ENCODE results near the gene ATP2B1.
A peak's percentile ranks its signal among the peaks of the same experiment; 100 is the strongest.

ATP2B1 gene

GRCh38 chr12:89568484-89568883 lies 140.2 kb downstream of the ATP2B1 start:
- Histone ChIP-seq H3K36me3 (replicated peaks) (no peaks in the 10 kb centered on the region), H3K27ac (no peak overlapping the region), H3K27me3 (replicated peaks) (no peaks in the 10 kb centered on the region), H3K4me3 (ENCODE audit: low read depth, low read length) (no peak overlapping the region)
- in situ Hi-C loops (cut with HindIII; ENCODE audit: low pct_ligation_motif_present, low sequenced_read_pairs): no loop called here
- TF ChIP-seq CTCF (IDR thresholded peaks at IDR 0.05; ENCODE audit: low read depth, low read length, missing control alignments): no peak
- no peak for DNase-seq

- H3K27me3 ChIP-seq (replicated peaks): no peaks in the 10 kb centered on the region
- H3K27ac ChIP-seq: no peak overlapping the region
- H3K36me3 ChIP-seq (replicated peaks): no peaks in the 10 kb centered on the region
- in situ Hi-C loops (cut with HindIII; ENCODE audit: low pct_ligation_motif_present, low sequenced_read_pairs): no loop called here
- no peak overlapping the region for H3K4me3 ChIP-seq (ENCODE audit: low read depth, low read length)
- TF ChIP-seq CTCF (IDR thresholded peaks at IDR 0.05; ENCODE audit: low read depth, low read length, missing control alignments): no peak
- no peak for DNase-seq
These were observed 140.9 kb downstream of the ATP2B1 start for GRCh38 chr12:89567691-89568239.

- no peaks in the 10 kb centered on the region for H3K27me3 ChIP-seq (replicated peaks)
- in situ Hi-C loops (cut with HindIII; ENCODE audit: low pct_ligation_motif_present, low sequenced_read_pairs): no loop called here
- no peak overlapping the region for H3K27ac ChIP-seq
- no peak for TF ChIP-seq CTCF (IDR thresholded peaks at IDR 0.05; ENCODE audit: low read depth, low read length, missing control alignments)
- DNase-seq: peak; percentile 43
- no peaks in the 10 kb centered on the region for H3K36me3 ChIP-seq (replicated peaks)
- H3K4me3 ChIP-seq (ENCODE audit: low read depth, low read length): no peak overlapping the region
These were observed 142.0 kb downstream of the ATP2B1 start for GRCh38 chr12:89566615-89567014.

- Histone ChIP-seq H3K27ac (no peak overlapping the region), H3K4me3 (ENCODE audit: low read depth, low read length) (no peak overlapping the region), H3K27me3 (replicated peaks) (no peaks in the 10 kb centered on the region), H3K36me3 (replicated peaks) (no peaks in the 10 kb centered on the region)
- in situ Hi-C loops (cut with HindIII; ENCODE audit: low pct_ligation_motif_present, low sequenced_read_pairs): no loop called here
- TF ChIP-seq CTCF (IDR thresholded peaks at IDR 0.05; ENCODE audit: low read depth, low read length, missing control alignments): no peak
- no peak for DNase-seq
These were observed 143.6 kb downstream of the ATP2B1 start for GRCh38 chr12:89565002-89565401.

- H3K27ac ChIP-seq: no peak overlapping the region
- no peak for TF ChIP-seq CTCF (IDR thresholded peaks at IDR 0.05; ENCODE audit: low read depth, low read length, missing control alignments)
- DNase-seq: no peak
- no peaks in the 10 kb centered on the region for H3K27me3 ChIP-seq (replicated peaks)
- H3K4me3 ChIP-seq (ENCODE audit: low read depth, low read length): no peak overlapping the region
- no peaks in the 10 kb centered on the region for H3K36me3 ChIP-seq (replicated peaks)
- in situ Hi-C loops (cut with HindIII; ENCODE audit: low pct_ligation_motif_present, low sequenced_read_pairs): no loop called here
These were observed 148.9 kb downstream of the ATP2B1 start for GRCh38 chr12:89559753-89560152.

- no peak for TF ChIP-seq CTCF (IDR thresholded peaks at IDR 0.05; ENCODE audit: low read depth, low read length, missing control alignments)
- in situ Hi-C loops (cut with HindIII; ENCODE audit: low pct_ligation_motif_present, low sequenced_read_pairs): no loop called here
- no peaks in the 10 kb centered on the region for H3K36me3 ChIP-seq (replicated peaks)
- no peak overlapping the region for H3K4me3 ChIP-seq (ENCODE audit: low read depth, low read length)
- no peak for DNase-seq
- no peaks in the 10 kb centered on the region for H3K27me3 ChIP-seq (replicated peaks)
- H3K27ac ChIP-seq: no peak overlapping the region
These were observed 151.7 kb downstream of the ATP2B1 start for GRCh38 chr12:89556976-89557375.

Measured in brain microvascular endothelial cell (primary cell).